ENCODE measurements around the gene POU2F3.
A peak's percentile ranks its signal among the peaks of the same experiment; 100 is the strongest.

Gene POU2F3

DNA sequence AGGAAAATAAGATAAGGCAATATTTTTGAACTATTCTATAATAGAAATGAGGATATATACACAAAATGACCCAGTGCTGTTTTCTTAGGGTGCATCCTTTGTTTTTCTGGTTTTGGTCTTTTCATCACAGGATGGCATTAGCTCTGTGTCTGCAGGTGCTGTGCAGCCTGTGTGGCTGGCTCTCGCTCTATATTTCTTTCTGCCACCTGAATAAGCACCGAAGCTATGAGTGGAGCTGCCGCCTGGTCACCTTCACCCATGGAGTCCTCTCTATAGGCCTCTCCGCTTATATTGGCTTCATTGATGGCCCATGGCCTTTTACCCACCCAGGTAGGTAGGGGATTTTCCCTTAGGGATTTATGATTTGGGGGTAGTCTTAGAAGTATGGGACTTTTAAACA lies 87.4 kb downstream of the POU2F3 start:
- no peak for DNase-seq

DNA sequence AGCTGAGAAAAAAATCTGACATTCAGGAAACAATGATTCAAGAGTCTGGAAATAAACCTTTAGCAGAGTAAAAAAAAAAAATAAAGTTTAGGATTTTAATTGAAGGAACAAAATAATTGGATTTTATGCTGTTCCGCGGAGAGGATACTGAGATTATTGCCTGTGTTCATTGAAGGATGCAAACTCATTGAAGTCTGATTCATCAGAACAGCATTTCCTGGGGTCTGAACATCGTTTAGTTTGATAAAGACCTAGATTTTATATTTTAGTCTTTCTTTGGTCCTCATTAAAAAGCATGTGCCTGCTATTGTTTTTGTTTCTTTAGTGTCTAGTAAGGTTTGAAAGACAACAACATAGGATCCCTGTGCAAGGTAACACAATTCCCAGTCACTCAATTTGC lies 89.6 kb downstream of the POU2F3 start:
- DNase-seq: no peak

- DNase-seq: no peak
Observed at GRCh38 chr11:120330045-120330444, 90.1 kb downstream of the POU2F3 start.

DNA sequence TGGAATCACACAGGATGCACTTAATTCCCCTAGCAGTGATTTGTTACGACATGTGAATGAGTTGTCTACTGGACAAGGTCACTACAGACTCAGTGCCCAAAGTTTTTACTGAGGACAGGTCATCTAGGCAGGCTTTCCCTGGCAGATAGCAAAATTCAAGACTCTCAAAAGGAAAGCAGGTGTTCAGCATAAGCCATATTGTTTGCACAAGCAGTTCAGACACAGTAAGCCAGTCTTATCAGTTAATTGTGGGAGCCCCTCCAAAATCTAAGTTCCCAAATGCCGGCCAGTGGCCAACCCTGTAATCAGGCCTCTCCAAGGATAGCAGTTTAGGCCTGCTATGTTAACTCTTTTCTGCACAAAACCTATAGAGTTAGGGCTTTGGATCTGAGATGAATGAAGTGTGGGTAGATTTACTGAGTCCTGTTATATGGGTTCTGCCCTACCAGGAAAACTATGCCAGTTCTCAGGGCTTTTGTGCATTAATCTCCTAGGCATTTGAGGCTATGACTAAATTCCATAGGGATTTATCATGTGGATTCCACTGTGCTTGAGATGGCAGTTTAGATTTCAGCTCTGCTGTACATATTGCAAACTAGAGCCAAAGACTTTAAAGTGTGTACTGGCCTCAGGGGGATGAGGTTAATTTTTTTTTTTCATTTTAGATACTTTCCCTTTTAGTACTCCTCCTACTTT lies 91.5 kb downstream of the POU2F3 start:
- no peak for DNase-seq

GRCh38 chr11:120332822-120333716 lies 93.1 kb downstream of the POU2F3 start:
- DNase-seq: no peak

GRCh38 chr11:120333801-120334200 lies 93.9 kb downstream of the POU2F3 start:
- DNase-seq: no peak

DNA sequence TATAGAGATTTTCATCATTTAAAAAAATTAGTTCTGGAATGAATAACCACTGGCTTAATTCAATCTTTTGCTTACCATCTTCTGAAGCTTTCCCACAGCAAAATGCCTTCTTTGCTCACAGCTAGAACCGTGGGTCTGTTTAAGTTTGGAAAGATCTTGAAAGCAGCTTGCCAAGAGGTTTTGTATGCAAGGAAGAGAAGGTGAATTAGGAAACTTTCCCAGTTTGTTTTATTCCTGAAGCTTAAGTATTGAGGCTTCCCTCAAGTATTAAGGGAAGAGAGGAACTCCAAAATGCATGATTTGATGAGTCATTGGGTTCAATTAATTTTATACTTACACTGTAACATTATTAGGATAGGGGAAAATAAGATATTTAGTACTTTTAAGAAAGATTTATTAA lies 94.4 kb downstream of the POU2F3 start:
- no peak for DNase-seq

- DNase-seq: peak; percentile 47
Observed at GRCh38 chr11:120334894-120335462, 95.0 kb downstream of the POU2F3 start.

- no peak for DNase-seq
Observed at GRCh38 chr11:120335556-120335907, 95.6 kb downstream of the POU2F3 start.

GRCh38 chr11:120335908-120336640 lies 96.1 kb downstream of the POU2F3 start, which contains the start of gene ARHGEF12:
ARHGEF12 (plus strand) TSS chr11:120336413; CDS start chr11:120337244, 831 bp downstream.
- peak; percentile 83 for DNase-seq

DNA sequence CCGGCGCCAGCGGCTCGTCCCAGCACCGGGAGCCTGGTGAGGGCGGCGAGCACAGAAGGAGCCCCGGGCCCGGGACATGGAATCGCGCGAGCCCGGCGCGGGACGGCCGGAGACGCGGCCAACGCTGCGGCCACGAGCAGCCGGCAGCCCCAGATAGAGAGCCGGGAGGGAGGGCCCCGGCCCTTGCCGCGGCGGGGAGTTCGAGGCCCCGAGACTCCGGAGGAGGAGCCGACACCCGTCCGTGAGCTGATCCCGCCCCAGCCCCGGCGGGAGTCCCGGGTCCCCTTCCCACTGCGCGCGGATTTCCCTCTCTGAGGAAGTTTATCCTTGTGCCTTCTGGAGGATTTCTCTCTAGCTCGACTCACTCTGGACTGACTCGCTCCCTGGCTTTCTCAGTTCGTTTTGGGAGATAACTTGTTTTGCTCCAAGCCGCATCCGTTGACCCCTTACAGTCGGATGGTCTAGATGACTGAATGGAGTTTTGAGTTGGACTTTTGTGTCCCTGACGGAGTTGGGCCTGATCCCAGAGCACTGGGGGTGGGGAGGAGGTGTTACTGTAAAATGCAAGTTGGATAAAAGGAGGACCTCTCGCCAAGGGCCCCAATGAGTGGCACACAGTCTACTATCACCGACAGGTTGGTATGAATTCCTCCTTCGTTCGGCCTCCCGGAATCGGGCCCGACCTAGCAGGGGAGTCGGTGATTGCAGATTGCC lies 96.9 kb downstream of the POU2F3 start:
- no peak for DNase-seq

DNA sequence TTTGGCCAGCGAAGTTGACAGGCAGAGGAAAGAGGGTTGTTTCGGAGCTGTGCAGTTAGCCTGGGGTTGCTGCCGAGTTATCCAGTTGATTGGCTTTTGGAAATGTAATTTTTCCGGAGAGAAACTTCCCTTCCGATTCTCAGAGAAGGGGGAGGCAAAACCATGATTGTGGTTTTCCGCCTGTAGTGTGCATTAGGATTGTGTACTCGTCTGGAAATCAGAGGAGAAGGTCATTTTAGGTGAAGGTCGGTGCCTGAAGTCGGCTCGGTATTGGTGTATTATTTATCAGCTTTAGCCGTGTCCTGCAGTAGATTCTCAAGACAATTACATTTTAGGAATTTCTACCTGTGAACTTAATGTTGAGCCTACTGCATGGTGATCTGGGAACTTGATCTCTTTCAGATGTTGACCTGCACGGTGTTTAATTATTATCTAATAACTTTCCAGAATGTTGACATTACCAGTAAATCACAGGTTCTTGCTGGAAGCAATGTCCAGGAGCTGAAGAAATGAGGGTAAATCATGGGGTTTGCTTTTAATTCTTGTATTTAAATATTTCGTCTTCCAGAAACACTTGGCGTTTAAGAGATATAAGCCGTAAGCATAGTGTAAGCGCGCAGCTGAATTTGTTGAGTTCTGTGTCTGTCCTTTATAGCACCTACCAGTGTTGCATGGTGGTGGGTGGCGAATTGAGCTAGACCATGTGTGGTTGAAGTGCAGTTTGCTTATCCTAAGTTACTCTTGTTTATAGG lies 97.6 kb downstream of the POU2F3 start:
- DNase-seq: peak; percentile 24

DNA sequence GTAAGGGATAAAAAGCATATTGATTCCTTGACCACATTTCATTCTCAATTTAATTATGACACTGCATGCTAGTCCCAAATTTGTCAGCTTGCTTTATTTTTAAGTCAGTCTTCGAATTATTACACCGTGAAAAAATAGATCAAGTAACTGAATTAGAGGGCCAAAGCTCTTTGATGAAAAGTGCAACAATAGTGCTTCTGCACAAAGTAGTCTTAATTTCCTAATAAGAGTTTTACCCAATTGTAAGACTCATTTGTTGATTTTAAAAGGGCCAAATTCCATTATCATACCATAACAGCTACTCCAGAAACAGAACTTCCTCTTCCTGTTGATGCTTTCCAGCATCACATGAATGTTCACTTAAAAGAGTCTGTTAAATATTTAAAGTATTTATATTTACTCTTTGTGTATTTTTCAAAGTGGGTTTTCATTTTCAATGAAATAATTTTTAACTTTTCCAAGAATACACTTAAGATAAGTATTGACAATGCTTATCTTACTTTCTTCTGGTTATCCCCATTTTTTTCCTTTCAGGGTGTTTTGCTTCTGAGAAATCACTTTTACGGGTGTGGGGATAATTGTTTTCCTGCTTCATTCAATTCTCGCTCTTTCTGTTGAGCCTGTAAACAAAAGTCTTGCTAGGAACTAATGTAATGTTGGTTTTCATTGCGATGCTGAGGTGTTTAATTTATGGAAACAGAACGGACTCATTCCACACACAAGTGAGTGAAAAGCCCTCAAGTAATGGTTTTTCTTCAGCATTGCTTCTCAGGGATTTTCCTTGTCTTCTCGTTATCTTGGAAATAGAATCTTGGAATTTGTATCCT lies 98.4 kb downstream of the POU2F3 start:
- no peak for DNase-seq

- DNase-seq: no peak
Observed at GRCh38 chr11:120339394-120339890, 99.5 kb downstream of the POU2F3 start.

GRCh38 chr11:120340529-120340928 lies 100.6 kb downstream of the POU2F3 start:
- no peak for DNase-seq

GRCh38 chr11:120342226-120342625 lies 102.3 kb downstream of the POU2F3 start:
- DNase-seq: no peak

DNA sequence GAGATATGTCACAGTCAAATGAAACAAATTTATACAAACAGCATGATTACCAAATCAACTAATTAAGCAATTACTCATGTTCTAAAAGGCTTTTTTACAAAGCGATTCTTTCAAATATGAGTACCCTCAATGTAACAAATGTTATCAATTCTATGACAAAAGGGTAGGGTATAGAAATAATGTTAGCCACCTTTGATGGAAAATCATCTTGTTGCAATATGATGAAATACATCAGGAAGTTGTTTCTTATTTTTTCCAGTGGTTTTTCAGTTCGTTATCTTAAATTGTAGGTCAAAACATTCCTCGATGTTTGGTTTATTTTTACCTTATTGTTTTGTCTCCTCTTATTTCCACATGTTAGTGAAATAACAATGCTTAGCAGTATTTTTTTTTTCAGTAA lies 102.7 kb downstream of the POU2F3 start:
- no peak for DNase-seq

GRCh38 chr11:120343429-120343828 lies 103.5 kb downstream of the POU2F3 start:
- DNase-seq: no peak

- DNase-seq: no peak
Observed at GRCh38 chr11:120344302-120345004, 104.5 kb downstream of the POU2F3 start.

DNA sequence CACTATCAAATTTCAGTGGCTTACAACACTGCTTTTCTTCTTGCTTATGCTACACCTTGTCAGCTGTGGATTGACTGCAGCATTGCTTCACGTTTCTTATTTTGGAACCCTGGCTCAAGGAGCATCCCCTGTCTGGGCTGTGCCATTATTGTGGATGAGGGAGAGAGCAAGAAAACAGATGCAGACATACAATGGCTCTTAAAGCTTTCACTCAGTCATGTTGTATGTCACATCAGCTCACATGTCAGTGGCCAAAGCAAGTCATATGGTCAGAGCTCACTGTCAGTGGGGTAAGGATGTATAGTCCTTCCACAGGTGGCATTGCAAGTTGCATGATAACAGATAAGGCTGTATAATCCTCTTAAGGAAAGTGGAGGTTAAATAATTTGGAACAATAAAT lies 106.3 kb downstream of the POU2F3 start:
- no peak for DNase-seq

Data from NCI-H2227 treated with DMSO at 0.1 percent for 48 hours (cell line).